AG09319 (cell line): ENCODE measurements around the gene CUEDC1.

Experiments used
- DNase-seq: peaks from one replicate; pipeline ENCODE4 v3.0.0-alpha.2; 2010; ENCODE audit warnings: low read depth; ENCODE audit errors: extremely low read depth
- CTCF ChIP-seq: IDR thresholded peaks from 2 replicates; pipeline ENCODE4 v1.5.1; 2011; ENCODE audit warnings: low read depth, mild to moderate bottlenecking, inconsistent platforms, low read length, moderate library complexity

CUEDC1 gene

GRCh38 chr17:57862694-57863667 is 92.2 kb downstream of the CUEDC1 start:
- TF ChIP-seq CTCF = no peak
- DNase-seq = no peak

- DNase-seq = no peak
Observed at GRCh38 chr17:57861790-57862693, 93.2 kb downstream of the CUEDC1 start.

GRCh38 chr17:57861000-57861789 is 94.0 kb downstream of the CUEDC1 start:
- no peak for DNase-seq
- no peak for TF ChIP-seq CTCF

More at GRCh38 chr17:57861790-57862693, 93.2 kb downstream of the CUEDC1 start:
- TF ChIP-seq CTCF = no peak

GRCh38 chr17:57860414-57860999 is 94.7 kb downstream of the CUEDC1 start:
- no peak for DNase-seq
- no peak for TF ChIP-seq CTCF

GRCh38 chr17:57859601-57860413 is 95.4 kb downstream of the CUEDC1 start:
- TF ChIP-seq CTCF = no peak
- DNase-seq = no peak

- TF ChIP-seq CTCF = no peak
- DNase-seq = no peak
Observed at GRCh38 chr17:57858838-57859237, 96.4 kb downstream of the CUEDC1 start.
